Stimulated activated CD4-positive, alpha-beta T cell treated with anti-CD3 and anti-CD28 coated beads, Interleukin-2, amount 100 ng/mL, for 24 hours (primary cell): Measurements from ENCODE around the gene ATOH8.

Source experiments
- DNase-seq, 2 donors: peaks; one replicate each; pipeline ENCODE4 v3.0.0-alpha.2; 2020

The ATOH8 gene

DNA sequence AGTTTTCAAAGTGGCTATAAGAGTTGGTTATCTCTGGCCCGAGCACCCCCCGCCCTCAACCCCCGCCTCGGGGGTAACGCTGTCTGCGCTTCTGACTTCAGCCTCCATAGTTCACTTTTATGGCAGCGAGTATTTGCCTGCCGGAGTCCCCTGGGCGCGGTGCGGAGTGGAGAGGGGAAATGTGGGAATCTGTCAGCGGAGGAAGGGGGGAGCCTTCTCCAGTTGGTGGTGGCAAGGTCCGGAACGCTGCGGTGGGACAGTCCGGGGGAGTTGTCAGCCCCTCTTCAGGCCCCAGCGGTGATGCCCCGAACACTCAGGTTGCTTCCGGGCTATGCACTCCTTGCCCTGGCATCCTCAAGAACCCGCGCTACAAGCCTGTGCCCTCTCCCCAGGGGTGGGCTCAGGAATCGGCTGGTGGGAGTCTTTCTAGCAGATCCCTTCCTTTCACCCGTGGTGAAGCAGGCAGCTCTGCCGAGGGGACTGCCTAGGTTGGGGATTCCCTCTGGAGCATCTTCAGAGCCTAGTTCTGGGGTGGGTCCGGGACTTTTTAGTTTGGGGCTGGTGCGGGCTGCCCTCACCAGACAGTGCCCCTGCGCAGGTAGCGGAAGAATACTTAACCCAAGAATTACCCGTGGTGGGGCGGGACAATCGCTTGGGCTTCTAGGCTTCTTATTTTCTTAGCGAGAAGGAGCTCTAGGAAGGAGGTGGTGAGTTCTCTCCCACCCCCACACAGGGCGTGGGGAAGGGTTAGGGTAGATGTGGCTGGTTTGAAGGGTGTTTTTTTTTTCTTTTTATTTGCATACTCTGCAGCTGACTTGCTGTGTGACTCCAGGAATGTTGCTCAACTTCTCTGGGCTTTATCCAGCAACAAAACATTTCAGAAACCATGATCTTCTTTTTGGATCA is 1.6 kb downstream of the ATOH8 start:
- DNase-seq = no peak

DNA sequence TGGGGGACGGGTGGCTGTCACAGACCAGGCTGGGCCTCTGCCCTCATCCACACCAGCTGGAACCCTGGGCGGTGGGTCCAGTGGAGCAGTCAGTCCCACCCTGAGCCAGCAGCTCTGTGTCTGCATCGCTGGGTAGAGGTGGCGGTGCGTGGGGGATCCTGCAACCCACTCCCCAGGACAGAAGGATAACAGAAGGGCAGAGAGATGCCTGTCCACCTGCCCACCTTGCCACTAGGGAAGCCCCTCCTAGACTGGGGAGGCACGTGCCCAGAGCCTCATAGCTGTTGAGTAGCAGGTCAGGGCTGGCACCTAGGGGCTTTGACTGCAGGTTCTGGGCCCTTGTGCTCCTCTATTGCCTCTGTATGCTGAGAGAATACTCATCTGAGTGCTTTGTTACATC is 2.4 kb downstream of the ATOH8 start:
- no peak for DNase-seq

DNA sequence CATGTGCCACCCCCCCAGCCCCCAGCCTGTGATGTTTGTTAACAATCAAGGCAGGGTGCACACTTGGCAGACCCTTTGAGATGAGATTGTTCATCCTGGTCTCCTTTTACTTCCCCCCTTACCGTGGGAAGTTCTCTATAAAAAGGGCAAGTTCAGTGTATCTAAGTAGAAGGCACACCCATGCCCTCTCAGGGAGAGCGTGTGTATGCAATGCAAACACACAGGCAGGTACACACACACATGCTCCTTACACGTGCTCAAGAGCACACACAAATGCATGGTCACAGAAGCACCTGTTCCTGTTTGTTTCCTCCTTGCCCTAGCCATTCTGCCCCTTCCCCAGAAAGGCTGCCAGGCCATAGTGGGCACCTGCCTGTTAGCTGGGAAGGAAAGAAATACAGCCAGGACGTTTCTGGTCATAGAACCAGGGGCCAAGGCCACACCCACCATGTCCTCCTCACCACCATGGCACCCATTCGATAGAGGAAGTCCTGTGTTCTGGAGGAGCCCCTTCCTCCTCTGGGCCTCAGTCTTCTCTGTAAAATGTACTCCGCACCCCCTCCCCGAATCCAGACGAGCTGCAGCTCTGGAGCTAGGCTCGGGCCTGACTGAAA is 3.1 kb downstream of the ATOH8 start:
- no peak for DNase-seq

GRCh38 chr2:85757860-85758259 is 4.1 kb downstream of the ATOH8 start:
- DNase-seq = no peak

- no peak for DNase-seq
Measured at GRCh38 chr2:85758361-85759256, 4.8 kb downstream of the ATOH8 start.

DNA sequence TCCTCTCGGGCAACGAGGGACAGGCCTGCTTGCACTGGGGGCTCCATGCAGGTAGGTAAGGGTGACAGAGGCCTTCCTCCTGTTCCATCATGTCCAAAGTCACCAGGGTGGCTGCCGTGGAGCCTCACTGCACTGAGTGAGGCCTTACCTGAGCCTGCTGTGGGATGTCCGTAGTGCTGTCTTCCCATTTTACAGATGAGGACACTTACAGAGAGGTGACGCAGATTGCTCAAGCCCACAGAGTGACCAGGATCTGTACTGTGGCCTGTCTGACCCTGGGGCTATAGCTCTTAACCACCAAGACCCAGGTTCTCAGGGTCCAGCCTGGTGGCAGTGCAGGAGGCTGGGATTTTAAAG is 5.4 kb downstream of the ATOH8 start:
- no peak for DNase-seq

DNA sequence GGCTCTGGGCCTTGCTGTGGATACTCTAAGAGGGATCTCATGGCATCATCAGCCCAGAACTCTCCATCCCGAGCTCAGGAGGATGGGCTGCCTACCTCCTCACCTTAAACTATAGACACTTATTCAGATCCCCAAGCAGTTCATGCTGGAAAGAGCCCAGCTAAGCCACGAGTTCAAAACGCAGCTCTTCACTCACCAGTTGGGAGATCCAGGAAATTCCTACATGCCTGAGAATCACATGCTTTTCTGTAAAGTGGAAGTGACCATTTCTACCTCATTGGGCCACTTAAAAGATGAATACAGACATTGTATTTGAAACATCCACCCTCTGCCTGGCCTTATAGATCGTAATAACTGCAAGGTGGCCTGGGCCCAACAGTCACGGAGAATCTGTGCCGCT is 6.6 kb downstream of the ATOH8 start:
- no peak for DNase-seq

DNA sequence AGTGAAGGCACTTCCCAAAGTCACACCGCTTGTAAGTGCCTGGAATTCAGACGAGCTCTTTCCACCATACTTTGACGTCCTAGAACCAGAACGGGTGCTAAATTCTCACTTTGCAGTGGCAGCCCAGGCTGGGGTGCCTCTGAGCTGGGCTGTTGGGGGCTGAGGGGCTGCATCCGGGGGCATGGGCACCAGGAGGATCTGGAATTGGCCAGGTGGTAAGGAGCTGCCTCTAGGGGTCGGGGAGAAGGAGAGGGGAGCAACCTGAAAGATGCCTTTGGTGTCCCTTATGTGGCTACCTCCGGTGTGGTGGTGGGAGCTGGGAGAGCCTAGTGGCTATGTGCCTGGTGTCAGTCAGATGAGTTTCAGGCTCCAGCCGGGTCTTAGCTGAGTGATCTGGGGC is 7.1 kb downstream of the ATOH8 start:
- DNase-seq = no peak

DNA sequence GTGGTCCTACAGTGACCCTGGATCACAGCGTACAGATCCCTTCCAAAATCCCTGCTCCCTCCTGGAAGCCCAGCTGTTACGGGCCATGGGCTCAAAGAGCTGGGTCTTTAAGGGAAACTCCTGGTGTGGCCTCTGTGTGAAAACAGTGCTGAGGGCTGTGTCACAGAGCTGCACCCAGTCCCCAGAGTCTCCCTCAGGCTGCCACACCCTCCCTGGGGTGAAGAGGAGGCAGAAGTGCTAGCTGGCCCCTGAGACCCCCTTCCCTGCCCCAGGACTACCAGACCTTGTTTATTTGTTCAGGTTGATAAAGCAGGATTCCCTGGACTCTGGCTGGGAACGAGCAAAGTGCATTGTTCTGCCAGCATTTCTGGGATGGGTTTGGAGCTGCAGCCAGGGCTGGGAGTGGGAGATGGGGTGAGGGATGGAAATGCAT is 7.7 kb downstream of the ATOH8 start:
- DNase-seq = no peak

DNA sequence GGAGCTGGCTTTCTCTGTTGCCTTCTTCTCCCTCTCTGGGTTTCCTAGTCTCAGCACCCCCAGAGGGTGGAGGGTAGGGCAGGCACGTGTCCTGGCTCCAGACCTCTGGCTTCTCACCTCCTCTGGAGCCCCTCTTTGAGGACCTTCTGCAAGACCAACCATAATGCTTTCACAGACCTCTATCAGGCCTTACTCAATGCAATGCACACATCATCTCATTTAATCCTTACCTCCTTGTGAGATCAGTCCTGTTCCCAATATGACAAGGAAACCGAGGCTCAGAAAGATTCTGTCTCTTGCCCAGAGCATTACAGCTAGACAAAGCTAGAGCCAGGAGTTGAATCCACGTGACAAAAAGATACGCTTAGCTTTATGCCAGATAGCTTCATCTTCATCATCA is 8.2 kb downstream of the ATOH8 start:
- no peak for DNase-seq

- no peak for DNase-seq
Measured at GRCh38 chr2:85763132-85763531, 9.3 kb downstream of the ATOH8 start.

DNA sequence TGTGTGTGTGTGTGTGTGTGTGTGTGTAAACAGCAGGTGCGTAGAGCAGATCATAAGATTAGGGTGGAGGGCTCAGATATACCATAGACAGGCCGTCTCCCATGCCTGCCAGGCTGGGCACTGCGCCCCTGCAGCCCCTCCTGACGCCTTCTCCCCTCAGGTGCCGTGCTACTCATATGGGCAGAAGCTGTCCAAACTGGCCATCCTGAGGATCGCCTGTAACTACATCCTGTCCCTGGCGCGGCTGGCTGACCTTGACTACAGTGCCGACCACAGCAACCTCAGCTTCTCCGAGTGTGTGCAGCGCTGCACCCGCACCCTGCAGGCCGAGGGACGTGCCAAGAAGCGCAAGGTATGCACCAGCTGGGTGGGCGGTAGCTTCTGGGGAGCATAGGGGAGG is 10.0 kb downstream of the ATOH8 start:
- DNase-seq = no peak

- no peak for DNase-seq
Measured at GRCh38 chr2:85765081-85765731, 11.4 kb downstream of the ATOH8 start.

GRCh38 chr2:85766229-85766628 is 12.4 kb downstream of the ATOH8 start:
- no peak for DNase-seq

GRCh38 chr2:85767803-85768665 is 14.2 kb downstream of the ATOH8 start:
- no peak for DNase-seq

DNA sequence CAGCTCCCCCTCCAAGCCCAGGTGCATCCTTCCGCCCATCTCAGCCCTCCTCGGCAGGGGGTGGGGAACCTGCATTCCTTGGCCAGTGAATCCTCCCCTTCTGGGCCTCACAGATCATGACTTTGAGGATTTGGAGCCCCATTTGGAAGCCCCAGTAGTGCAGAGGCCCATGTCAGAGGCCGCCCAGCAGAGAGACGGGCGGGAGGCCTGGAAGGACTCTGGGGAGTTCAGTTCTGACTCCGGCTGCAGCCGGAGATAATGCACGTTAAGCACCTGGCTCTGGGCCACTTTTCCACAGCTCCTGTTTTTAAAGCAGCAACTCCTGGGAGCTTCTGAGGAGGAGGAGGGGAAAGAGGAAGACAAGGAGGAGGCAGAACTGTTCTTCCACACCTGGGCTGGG is 14.9 kb downstream of the ATOH8 start:
- no peak for DNase-seq

- no peak for DNase-seq
Measured at GRCh38 chr2:85769236-85769982, 15.6 kb downstream of the ATOH8 start.

DNA sequence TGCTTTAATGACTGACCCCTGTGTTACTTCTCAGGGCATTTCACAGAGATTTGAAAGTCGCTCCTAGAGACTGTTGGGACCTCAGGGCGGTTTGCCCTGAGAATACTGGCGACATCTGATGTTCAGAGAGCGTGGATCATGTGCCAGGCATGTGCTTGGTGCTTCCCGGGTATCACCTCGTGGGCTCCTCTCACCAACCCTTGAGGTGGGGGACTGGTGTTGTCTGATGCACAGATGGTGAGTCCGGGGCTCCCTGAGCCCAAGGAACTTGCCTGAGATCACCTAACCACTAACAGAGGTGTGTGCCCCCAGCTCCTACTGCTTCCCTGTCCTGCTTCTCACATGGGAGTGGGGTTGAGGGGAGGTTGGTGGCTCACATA is 16.2 kb downstream of the ATOH8 start:
- DNase-seq = no peak

GRCh38 chr2:85770369-85770768 is 16.6 kb downstream of the ATOH8 start:
- DNase-seq = no peak

DNA sequence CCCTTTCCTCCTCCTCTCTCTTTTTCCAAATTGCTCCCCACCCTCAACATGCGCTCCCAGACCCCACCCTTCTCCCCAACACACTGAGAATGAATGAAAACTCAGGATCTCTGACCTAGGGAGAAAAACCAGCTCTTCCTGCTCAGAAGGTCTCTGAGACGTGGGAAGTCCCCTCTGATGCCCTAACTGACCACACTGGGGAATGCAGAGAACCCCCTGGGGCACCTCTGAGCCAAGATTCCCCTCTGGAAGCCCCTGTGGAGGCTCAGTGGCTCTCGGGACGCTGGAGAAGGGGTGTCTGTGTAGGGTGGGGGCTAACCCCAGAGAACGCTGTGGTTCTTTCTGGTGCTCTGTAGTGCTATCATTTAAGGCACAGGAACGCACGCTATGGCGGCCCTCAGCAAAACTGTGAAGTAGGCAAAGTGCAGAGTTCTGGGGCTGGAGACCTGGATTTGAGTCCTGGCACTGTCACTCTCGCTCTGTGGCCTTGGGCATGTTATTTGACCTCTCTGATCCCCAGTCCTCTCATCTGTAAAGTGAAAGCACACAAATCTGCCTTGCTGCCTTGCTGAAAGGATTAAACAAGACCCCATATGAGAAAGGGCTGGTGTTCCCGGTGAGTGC is 17.1 kb downstream of the ATOH8 start:
- no peak for DNase-seq

DNA sequence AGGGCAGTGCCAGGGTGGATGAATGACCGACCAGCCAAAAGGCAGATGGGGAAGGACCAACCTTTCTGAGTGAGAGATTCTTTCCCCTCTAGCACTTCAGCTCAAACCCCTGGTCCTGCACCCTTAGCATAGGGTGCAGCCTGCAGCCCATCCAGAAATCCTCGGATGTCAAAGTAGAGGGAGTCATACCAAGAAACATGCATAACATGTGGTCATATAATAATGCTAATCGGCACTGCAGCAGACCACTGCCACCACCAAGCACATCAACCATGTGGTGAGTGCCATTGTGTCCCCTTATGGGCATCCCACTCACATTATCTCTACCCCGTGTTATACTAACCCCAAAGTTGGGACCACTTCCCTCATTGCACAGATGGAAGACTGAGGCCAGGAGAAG is 17.7 kb downstream of the ATOH8 start:
- DNase-seq = no peak
